Amniotic stem cell (primary cell): ENCODE data around the gene GALNT10.

Source experiments
- DNase-seq: peaks from one replicate; lab custom pipeline; 2025; lab: John Stamatoyannopoulos, UW

GALNT10 gene

GRCh38 chr5:154265197-154265773 lies 74.8 kb downstream of the GALNT10 start:
- DNase-seq: no peak

DNA sequence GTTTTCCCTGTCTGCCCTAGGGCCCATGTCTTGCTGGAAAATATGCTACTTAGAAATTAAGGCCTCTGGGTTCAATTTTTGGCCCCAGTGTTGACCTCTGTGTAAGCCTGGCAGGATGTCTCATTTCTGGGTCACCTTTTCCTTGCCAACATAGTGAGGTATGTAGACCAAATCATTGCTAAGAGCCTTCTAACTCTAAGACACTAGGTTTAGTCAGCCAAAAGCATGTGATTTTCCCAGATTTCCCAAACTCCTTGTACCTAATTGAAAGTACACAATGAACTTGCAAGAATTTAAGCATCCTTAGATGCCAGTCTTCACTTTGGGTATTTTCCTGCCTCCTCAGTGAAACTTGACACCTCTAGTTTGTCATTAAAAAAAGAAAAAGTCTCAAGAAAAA lies 77.0 kb downstream of the GALNT10 start:
- no peak for DNase-seq

DNA sequence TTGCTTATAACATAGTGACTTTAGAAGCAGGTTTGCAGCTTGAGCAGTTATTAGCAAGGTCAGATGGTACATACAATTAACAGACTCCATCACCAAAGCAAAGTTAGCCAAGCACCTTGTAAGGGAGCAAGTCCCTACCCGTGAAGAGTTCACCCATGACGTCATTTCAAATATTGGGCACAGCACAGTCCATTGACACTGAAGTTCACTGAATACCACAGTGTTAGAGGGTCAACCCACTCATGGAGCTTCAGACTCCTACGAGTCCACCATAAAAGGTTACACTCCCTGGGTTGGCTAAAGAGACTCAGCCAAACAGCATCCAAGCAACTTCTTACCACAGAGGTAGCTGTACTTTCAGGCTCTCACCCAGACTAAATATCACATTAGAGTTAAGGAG lies 77.5 kb downstream of the GALNT10 start:
- DNase-seq: no peak

DNA sequence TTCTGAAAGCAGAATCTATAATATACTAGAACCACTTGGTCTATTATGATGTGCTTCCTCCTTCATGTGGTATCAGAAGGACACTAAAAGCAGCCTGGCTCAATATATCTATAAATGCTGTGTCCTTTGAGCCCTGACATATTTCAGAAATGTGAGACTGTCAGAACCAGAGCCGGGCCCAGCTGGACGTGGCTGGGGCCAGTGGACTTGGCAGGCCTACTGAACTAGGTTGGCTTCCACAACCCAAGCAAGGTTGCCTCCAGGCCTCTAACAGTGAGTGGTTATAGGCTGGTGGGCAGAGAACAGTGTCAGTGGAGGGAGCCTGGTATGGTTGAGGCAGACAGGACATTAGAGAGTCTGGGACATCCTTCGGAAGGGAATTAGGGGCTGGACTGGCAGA lies 78.9 kb downstream of the GALNT10 start:
- no peak for DNase-seq

DNA sequence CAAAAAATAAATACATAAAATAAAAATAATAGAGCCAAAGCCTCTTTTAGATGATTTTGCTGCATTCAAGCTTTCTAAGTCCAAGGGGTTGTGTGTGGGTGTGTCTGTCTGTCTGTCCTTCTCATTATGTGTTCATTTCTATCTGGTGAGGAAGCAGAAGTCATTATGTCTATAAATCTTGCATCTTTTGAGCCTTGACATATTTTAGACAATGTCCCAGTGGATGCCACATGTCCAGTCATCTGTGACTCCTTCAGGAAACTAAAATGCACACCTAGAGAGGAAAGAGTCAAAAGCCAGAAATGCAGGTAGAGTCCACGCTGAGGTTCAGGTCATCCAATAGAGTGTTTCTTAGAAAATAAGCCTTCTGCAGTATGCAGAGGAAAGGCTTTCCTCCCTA lies 80.9 kb downstream of the GALNT10 start:
- DNase-seq: no peak

DNA sequence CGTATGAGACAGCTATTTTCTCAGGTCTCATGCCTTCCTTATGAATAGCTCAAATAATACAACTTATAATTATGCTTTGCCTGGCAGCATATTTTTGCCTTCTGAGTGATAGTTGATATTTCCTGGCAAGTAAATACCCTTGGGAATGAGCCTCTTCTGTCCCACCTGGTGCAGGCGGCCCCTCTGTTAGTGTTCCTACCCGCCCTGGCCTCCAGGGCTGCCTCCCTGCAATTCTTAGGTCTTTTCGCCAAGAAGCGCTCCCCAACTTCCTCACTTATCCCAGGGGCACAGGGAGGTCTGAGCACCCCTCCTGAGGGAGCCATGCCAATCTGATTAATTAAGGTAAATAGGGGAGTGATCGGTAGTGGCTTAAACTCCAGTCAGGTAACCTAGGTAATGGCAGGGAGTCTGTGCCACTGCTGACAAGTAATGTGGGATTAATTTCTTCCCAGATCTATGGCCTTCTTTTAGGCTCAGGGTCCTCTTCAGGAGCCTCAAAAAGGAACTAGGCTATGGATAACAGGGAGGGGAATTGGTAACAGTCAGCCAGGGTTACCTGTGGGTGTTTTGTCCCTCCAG lies 81.5 kb downstream of the GALNT10 start:
- DNase-seq: no peak

DNA sequence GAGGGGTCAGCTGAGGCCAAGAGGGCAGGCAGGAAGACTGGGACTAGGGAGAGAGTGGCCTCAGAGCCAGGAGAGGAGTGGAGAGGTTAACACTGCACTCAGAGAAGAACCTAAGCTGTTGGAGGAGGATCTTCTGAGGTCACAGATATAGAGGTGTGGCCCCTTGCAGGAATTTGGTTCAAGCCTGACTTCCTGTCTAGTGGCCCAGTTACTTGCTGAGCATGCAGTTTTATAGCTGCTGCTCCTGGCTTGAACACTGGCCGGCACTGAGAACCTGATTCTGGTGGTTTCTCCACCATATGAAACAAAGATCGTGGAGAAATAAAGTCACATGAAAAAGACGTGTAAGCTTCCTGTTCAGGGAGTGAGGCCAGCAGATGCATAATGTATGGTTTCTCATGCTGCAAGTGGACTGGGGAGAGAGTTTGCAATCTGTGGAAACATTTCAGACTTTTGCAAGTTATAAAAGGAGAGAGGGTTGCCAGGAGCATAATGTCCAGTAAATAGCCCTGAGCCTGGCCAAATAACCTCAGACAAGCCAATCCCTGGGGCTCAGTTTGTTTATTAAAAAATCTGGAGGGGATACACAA lies 82.6 kb downstream of the GALNT10 start:
- DNase-seq: no peak

DNA sequence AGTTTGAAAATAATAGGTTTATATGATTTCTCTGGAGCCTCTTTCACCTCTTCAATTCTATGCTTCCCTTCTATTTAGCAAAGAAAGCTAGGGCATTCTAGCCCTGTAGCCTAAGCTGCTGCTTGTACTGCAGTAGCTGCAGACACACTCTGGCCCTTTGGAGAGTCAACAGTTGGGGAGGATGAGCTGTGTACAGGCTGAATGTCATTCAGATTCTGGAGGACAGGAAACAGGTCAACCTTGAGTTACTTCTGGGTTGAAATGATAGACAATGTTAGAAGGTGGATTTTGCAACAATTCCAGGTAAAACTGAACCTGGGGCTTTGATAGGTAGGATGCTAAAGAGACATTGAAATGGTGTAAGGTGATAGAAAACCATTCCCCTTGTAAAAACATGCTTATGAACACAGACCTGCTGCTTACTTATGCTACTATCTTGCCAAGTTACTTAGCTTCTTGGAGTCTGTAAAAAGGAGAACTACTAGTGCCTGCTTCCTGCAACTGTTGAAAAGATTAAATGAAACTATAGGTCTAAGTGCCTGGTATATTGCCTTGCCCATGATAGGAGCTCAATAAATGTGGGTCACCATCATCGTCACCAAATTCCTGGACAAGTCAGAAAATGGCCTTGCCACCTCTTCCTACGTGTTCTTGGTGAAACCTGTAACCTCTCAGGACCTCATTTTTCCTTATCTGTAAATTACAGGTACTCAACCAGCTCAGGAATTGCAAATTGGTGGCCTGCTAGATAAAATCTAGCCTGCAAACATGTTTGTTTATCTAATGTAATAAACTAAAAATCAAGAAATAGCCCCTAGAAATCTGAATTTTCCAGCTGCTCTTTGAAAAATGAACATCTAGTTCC lies 83.7 kb downstream of the GALNT10 start:
- no peak for DNase-seq

DNA sequence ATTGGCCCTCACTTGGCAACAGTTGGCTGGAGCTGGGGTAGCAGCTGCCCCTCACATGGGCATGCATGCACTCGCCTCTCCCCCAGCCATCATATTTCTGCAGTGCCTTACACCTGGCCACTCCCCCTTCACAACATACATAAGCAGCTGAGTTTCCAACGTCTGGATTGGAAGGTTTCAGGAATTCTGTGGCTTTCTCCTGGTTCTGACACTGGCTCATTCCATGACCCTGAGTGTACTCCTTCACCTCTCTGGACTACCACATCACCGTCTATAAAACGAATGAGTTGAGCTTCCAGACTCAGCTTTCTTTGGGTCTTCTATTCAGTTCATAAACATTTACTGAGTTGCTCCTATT lies 84.3 kb downstream of the GALNT10 start:
- no peak for DNase-seq

DNA sequence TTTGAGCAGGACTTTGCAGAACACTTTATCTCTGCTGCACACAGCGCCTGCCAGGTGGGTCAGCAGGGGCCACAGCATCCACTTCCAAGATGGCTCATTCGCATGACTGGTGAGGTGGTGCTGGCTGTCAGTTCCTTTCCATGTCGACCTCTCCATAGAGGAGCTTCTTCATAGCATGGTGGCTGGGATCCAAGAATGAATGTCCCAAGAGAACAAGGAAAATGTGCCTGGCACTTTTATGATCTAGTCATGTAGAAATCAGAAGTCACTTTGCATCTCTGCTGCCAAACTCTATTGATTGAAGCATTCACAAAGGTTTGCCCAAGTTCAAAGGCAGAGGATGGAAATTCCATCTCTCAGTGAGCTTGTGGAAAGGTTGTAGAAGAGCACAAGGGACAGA lies 85.0 kb downstream of the GALNT10 start:
- DNase-seq: no peak

GRCh38 chr5:154276261-154276972 lies 85.9 kb downstream of the GALNT10 start:
- DNase-seq: no peak

- DNase-seq: peak; percentile 77
Measured at GRCh38 chr5:154276973-154277331, 86.4 kb downstream of the GALNT10 start.

- no peak for DNase-seq
Measured at GRCh38 chr5:154277499-154277898, 87.0 kb downstream of the GALNT10 start.

DNA sequence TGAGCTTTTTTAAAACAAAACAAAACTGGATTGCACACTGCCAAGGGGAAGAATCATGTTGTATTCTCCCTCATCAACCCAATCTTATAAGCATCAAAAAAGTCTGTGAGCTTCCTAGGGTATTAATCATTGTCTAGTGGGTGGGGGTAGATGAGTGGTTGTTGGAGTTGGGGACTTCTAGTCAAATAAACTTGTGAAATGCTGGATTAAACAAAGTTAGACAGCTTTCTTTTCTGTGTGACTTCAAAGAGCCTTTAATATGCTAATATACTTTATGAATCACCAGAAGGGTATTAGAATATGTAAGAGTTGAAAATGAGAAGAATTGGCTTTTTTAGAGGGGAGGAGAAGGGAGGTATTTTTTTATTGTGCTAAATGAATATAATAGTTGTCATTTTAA lies 87.7 kb downstream of the GALNT10 start:
- no peak for DNase-seq

DNA sequence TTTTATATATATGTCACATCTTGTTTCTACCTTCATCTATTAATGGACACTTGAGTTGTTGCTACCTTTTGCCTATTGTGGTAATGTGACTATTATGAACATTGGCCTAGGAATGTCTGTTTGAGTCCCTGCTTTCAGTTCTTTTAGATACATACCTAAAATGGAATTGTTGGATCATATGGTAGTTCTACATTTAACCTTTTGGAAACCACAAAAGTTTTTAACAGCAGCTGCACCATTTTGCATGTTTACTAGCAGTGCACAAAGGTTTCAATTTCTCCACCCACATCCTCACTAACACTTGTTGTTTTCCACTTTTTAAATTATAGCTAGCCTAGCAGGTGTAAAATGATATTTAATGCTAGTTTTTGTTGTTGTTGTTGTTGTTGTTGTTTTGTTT lies 88.4 kb downstream of the GALNT10 start:
- DNase-seq: no peak

GRCh38 chr5:154284433-154284832 lies 93.9 kb downstream of the GALNT10 start:
- DNase-seq: no peak

DNA sequence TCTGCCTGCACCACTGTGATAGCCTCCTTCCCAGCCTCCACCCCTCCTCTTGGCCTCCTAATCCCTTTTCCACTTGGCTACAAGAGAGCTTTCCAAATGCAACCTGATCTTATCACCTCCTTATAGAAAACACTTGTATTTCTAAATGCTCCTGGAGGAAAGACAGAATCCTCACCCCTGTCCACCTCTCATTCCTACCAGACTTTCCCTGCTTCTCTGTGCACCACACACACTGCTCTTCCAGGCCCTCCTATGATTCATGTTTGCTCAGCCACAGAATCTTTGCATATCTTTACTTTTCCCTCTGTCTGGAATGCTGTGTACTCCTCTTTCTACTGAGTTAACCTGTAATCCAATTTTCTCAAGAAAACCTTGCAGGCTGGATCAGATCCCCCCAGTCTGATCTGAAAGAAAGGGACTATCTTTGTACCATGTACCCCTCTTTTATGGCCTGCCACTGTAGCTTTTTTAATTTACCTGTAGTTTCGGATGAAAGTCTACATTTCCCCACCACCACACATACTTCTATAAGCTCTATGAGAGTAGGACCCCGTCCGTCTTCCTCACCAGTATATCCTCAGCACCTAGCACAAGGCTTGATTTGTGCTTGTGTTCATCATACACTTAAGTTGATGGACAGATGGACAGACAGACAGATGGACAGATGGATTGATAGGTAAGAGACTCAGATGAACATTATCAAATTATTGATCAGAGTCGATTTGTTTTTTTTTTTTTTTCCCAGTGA lies 95.3 kb downstream of the GALNT10 start:
- DNase-seq: peak; percentile 28

- DNase-seq: no peak
Measured at GRCh38 chr5:154286557-154286956, 96.0 kb downstream of the GALNT10 start.

GRCh38 chr5:154287136-154287535 lies 96.6 kb downstream of the GALNT10 start:
- peak; percentile 27 for DNase-seq

- no peak for DNase-seq
Measured at GRCh38 chr5:154288145-154288544, 97.6 kb downstream of the GALNT10 start.

GRCh38 chr5:154291917-154292316 lies 101.4 kb downstream of the GALNT10 start:
- DNase-seq: no peak

- DNase-seq: no peak
Measured at GRCh38 chr5:154293219-154293618, 102.7 kb downstream of the GALNT10 start.
